Prostate gland (tissue), 2 donors: ENCODE results near the gene GAL3ST3.

Experiments
- CTCF ChIP-seq, 4 experiments: fragments of 200-600 bp in 2 of 4; fragments of 450-650 bp in 2 of 4; sonication (generic) in 2 of 4; IDR thresholded peaks; 1 replicate in 3 of 4; 2 replicates in 1 of 4; pipeline ENCODE4 v1.5.1; 2016 to 2019; ENCODE audit warnings: antibody characterized with exemption in 4 of 4, mild to moderate bottlenecking in 2 of 4, moderate library complexity in 2 of 4
- POLR2A ChIP-seq: fragments of 450-650 bp; IDR thresholded peaks from one replicate; pipeline ENCODE4 v1.6.1; 2016; ENCODE audit warnings: antibody characterized with exemption, mild to moderate bottlenecking
- POLR2AphosphoS5 ChIP-seq: sonication (generic); formaldehyde crosslinking; IDR thresholded peaks from one replicate; pipeline ENCODE4 v1.6.1; 2017; ENCODE audit warnings: antibody characterized with exemption

GRCh38 chr11:66012946-66013761, 35.8 kb downstream of the GAL3ST3 start:
- TF ChIP-seq POLR2A: no peak
- no peak for TF ChIP-seq POLR2AphosphoS5
- TF ChIP-seq CTCF (IDR thresholded peaks at IDR 0.05): no peak
